GM06990 (cell line): ENCODE results near the gene CBLL1.

Experiments used
- DNase-seq: peaks from one replicate; pipeline ENCODE4 v3.0.0-alpha.2; 2011; ENCODE audit not compliant: insufficient read length; ENCODE audit errors: extremely low read depth
- H3K27me3 ChIP-seq: replicated peaks from 2 replicates; pipeline ENCODE4 v1.6.0; 2011; ENCODE audit warnings: low read length; ENCODE audit not compliant: control insufficient read depth, insufficient read depth
- H3K36me3 ChIP-seq: 2 replicates; pipeline ENCODE4 v1.5.1; 2011; ENCODE audit warnings: low read length; ENCODE audit not compliant: control insufficient read depth, insufficient read depth
- H3K4me3 ChIP-seq: replicated peaks from 2 replicates; pipeline ENCODE4 v1.5.1; 2011; ENCODE audit warnings: low read depth, mild to moderate bottlenecking, control low read depth, low read length
- TF ChIP-seq, protein P1 (sequence below): IDR thresholded peaks from 2 replicates; pipeline ENCODE4 v1.5.1; 2011; ENCODE audit warnings: low read length, control low read depth, mild to moderate bottlenecking, inconsistent platforms; ENCODE audit not compliant: insufficient read depth, poor library complexity, severe bottlenecking

The CBLL1 gene

DNA sequence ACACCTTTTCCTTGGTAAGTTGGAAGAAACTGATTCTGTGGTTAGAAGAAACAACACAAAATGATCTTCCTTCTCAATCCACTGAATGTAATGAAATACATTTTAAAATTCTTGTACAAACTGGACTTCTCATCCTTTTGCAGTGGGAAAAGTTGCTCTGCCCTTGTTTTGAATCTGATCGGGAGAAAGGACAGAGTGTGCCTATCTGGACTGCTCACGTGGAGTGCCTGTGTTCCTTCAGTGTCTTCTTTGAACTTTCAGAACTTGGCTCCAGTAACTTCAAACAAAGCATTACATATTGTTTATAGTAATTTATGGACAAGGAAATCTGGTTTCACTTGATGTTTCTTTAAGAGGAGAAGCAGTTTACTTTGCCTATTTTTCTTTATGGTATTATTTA is 42.0 kb downstream of the CBLL1 start:
- TF ChIP-seq, protein P1, sequence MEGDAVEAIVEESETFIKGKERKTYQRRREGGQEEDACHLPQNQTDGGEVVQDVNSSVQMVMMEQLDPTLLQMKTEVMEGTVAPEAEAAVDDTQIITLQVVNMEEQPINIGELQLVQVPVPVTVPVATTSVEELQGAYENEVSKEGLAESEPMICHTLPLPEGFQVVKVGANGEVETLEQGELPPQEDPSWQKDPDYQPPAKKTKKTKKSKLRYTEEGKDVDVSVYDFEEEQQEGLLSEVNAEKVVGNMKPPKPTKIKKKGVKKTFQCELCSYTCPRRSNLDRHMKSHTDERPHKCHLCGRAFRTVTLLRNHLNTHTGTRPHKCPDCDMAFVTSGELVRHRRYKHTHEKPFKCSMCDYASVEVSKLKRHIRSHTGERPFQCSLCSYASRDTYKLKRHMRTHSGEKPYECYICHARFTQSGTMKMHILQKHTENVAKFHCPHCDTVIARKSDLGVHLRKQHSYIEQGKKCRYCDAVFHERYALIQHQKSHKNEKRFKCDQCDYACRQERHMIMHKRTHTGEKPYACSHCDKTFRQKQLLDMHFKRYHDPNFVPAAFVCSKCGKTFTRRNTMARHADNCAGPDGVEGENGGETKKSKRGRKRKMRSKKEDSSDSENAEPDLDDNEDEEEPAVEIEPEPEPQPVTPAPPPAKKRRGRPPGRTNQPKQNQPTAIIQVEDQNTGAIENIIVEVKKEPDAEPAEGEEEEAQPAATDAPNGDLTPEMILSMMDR = no peak
- Histone ChIP-seq H3K4me3 (no peak overlapping the region), H3K36me3 (no peaks in the 10 kb centered on the region), H3K27me3 (no peaks in the 10 kb centered on the region)
- DNase-seq = no peak

DNA sequence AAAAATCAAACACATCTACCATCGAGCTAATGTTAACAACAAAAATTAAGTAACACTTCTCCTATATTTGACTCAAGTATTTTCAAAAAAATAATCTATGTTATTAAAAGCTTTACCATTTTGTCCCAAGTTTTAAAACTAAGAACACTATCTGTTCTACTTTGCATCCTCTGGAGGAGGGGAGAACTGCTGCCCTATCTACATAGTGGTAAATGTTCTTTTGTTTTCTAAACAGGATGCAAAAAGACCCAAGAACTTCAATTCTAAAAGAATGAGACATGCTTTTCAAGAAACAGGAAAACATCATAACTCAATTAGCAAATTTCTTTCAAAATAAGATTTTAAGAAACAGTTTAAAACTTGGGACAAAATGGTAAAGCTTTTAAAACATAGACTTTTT is 44.3 kb downstream of the CBLL1 start:
- DNase-seq = no peak
- TF ChIP-seq, protein P1 = no peak
- H3K27me3 ChIP-seq = no peaks in the 10 kb centered on the region

DNA sequence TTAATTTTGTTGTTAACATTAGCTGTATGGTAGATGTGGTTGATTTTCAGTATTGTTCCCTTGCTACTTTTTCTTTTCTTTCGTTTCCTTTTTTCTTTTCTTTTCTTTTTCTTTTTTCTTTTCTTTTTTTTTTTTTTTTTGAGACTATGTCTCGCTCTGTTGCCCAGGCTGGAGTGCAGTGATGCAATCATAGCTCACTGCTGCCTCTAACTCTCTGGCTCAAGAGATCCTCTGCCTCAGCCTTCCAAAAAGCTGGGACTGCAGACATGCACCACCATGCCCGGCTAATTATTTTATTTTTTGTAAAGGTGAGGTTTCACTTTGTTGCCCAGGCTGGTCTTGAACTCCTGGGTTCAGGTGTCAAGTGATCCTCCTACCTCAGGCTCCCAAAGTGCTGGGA is 44.7 kb downstream of the CBLL1 start:
- H3K27me3 ChIP-seq = no peaks in the 10 kb centered on the region
- H3K4me3 ChIP-seq = no peak overlapping the region
- TF ChIP-seq, protein P1 = no peak
- DNase-seq = no peak
- H3K36me3 ChIP-seq = no peaks in the 10 kb centered on the region

More for the DNA sequence above, 44.3 kb downstream of the CBLL1 start:
- Histone ChIP-seq H3K36me3 (no peaks in the 10 kb centered on the region), H3K4me3 (no peak overlapping the region)

DNA sequence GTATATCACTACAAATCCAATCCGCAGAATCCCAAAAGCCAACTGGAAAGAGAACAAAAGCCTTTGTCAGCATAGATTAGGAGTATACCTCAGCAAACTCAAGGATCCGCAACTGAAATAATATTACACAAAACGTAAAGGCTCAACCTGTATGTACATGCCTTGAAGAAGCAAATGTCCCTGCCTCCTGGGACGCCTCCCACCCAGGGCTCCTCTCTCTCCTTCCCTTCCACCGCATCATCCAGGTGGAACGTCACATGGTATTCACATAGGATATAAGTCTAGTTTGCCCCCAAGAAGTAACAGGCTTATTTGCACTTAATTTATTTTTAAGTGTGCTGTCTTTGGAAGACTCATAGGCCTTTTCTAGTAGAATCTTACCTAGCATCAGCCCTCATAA is 45.7 kb downstream of the CBLL1 start:
- H3K27me3 ChIP-seq = no peaks in the 10 kb centered on the region
- H3K36me3 ChIP-seq = no peaks in the 10 kb centered on the region
- TF ChIP-seq, protein P1 = no peak
- no peak overlapping the region for H3K4me3 ChIP-seq
- no peak for DNase-seq

DNA sequence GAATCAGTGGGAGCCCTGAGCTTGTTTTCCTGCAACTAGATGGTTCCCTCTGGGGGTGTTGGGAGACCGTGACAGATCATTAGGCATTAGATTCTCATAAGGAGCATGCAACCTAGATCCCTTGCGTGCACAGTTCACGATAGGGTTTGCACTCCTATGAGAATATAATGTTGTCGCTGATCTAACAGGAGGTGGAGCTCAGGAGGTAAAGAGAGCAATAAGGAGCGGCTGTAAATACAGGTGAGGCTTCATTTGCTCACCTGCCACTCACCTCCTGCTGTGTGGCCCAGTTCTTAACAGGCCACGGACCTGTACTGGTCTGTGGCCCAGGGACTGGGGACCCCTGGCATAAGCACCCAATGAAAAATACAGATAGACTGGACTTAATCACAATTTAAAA is 48.4 kb downstream of the CBLL1 start:
- TF ChIP-seq, protein P1 = no peak
- Histone ChIP-seq H3K27me3 (no peaks in the 10 kb centered on the region), H3K4me3 (no peak overlapping the region), H3K36me3 (no peaks in the 10 kb centered on the region)
- DNase-seq = no peak

DNA sequence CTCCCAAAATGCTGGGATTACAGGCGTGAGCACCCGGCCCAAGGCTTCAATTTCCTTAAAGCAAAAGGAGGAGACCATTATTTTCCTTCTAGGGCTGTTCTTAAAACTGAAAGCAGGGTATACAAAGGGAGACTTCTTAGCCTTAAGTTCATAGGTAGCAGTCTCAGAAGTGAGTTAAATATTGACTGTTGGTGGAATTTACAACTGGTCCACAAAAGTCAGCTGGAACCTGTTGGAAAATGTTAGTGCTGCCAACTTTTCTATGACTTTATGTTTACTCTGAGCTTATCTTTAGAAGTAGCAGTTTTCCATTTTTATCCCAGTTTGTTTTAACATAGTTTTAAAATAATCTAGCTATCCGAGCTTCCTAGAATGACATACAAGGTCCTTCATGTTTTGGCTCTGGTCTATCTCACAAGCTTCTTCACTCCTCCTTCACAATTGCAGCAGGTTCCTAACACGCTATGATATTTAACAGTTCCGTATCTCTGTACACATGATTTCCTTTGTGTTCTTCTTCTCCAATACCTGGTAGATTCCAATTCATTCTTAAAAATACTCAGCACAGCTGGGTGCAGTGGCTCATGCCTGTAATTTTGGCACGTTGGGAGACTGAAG is 55.8 kb downstream of the CBLL1 start:
- no peak for DNase-seq
- Histone ChIP-seq H3K36me3 (no peaks in the 10 kb centered on the region), H3K4me3 (no peak overlapping the region), H3K27me3 (no peaks in the 10 kb centered on the region; the same call in 1 of the 2 replicates)
- TF ChIP-seq, protein P1 = no peak
